ENCODE data around the gene TNFRSF21.
"Not testable (repeated sequence)": the region's sequence is repeated elsewhere in the genome, so short reads cannot be mapped to it uniquely, and the experiment has no call there.

Gene TNFRSF21

GRCh38 chr6:47234266-47234933 is 75.3 kb downstream of the TNFRSF21 start:
- H3K27ac ChIP-seq = no peak overlapping the region
- DNase-seq (ENCODE audit: low read depth, low spot score) = no peak

GRCh38 chr6:47231151-47231550 is 78.6 kb downstream of the TNFRSF21 start:
- no peak overlapping the region for H3K27ac ChIP-seq
- DNase-seq (ENCODE audit: low read depth, low spot score) = no peak

- no peak for DNase-seq (ENCODE audit: low read depth, low spot score)
Observed at GRCh38 chr6:47230579-47230978, 79.1 kb downstream of the TNFRSF21 start.

GRCh38 chr6:47229255-47229654 is 80.5 kb downstream of the TNFRSF21 start:
- no peak for DNase-seq (ENCODE audit: low read depth, low spot score)
- no peak overlapping the region for H3K27ac ChIP-seq

More at GRCh38 chr6:47230579-47230978, 79.1 kb downstream of the TNFRSF21 start:
- H3K27ac ChIP-seq = no peak overlapping the region

- DNase-seq (ENCODE audit: low read depth, low spot score); H3K27ac ChIP-seq: not testable (repeated sequence)
Observed at GRCh38 chr6:47228093-47228492, 81.6 kb downstream of the TNFRSF21 start.

- DNase-seq (ENCODE audit: low read depth, low spot score) = not testable (repeated sequence)
Observed at GRCh38 chr6:47223251-47223650, 86.5 kb downstream of the TNFRSF21 start.

GRCh38 chr6:47221565-47221964 is 88.1 kb downstream of the TNFRSF21 start:
- no peak for DNase-seq (ENCODE audit: low read depth, low spot score)
- no peak overlapping the region for H3K27ac ChIP-seq

More at GRCh38 chr6:47223251-47223650, 86.5 kb downstream of the TNFRSF21 start:
- not testable (repeated sequence) for H3K27ac ChIP-seq

- no peak overlapping the region for H3K27ac ChIP-seq
- DNase-seq (ENCODE audit: low read depth, low spot score) = no peak
Observed at GRCh38 chr6:47209632-47210031, 100.1 kb downstream of the TNFRSF21 start.

- no peak for DNase-seq (ENCODE audit: low read depth, low spot score)
- H3K27ac ChIP-seq = no peak overlapping the region
Observed at GRCh38 chr6:47207261-47207660, 102.4 kb downstream of the TNFRSF21 start.

- DNase-seq (ENCODE audit: low read depth, low spot score) = no peak
- no peak overlapping the region for H3K27ac ChIP-seq
Observed at GRCh38 chr6:47206626-47207025, 103.1 kb downstream of the TNFRSF21 start.

GRCh38 chr6:47203938-47204611 is 105.6 kb downstream of the TNFRSF21 start:
- DNase-seq (ENCODE audit: low read depth, low spot score) = no peak
- peak overlapping the region; percentile 14 for H3K27ac ChIP-seq

- H3K27ac ChIP-seq = no peak overlapping the region
- DNase-seq (ENCODE audit: low read depth, low spot score) = no peak
Observed at GRCh38 chr6:47203266-47203937, 106.3 kb downstream of the TNFRSF21 start.

- DNase-seq (ENCODE audit: low read depth, low spot score) = no peak
- no peak overlapping the region for H3K27ac ChIP-seq
Observed at GRCh38 chr6:47202644-47203205, 107.0 kb downstream of the TNFRSF21 start.

GRCh38 chr6:47200536-47201334 is 109.0 kb downstream of the TNFRSF21 start:
- DNase-seq (ENCODE audit: low read depth, low spot score) = peak; percentile 64
- peak overlapping the region; percentile 48 for H3K27ac ChIP-seq

- peak; percentile 36 for DNase-seq (ENCODE audit: low read depth, low spot score)
- peak overlapping the region; percentile 29 for H3K27ac ChIP-seq
Observed at GRCh38 chr6:47197682-47198640, 111.7 kb downstream of the TNFRSF21 start.

GRCh38 chr6:47196113-47196512 is 113.6 kb downstream of the TNFRSF21 start:
- DNase-seq (ENCODE audit: low read depth, low spot score) = no peak
- H3K27ac ChIP-seq = no peak overlapping the region

GRCh38 chr6:47195011-47195650 is 114.6 kb downstream of the TNFRSF21 start:
- no peak overlapping the region for H3K27ac ChIP-seq
- no peak for DNase-seq (ENCODE audit: low read depth, low spot score)

- peak; percentile 100 for DNase-seq (ENCODE audit: low read depth, low spot score)
- H3K27ac ChIP-seq = peak overlapping the region; percentile 71
Observed at GRCh38 chr6:47188588-47189021, 121.1 kb downstream of the TNFRSF21 start.

Data from epithelial cell of prostate (primary cell).